Thoracic aorta (tissue), 2 donors: ENCODE results near the gene CD200. TPM values are rescaled to one million over a fixed set of nuclear protein-coding genes. Genes with fewer than 3 reads are reported as not detected.
"Not testable (repeated sequence)": the region's sequence is repeated elsewhere in the genome, so short reads cannot be mapped to it uniquely, and the experiment has no call there.

ENCODE experiments used
- ATAC-seq: fragments of 150-250 bp; one replicate; pipeline ENCODE4 v1.8.0; 2017; ENCODE audit warnings: low read depth; ENCODE audit not compliant: insufficient number of reproducible peaks, low FRiP score
- DNase-seq: peaks from one replicate; pipeline ENCODE4 v3.0.0-alpha.2; 2020; ENCODE audit warnings: low spot score
- H3K27ac ChIP-seq, 2 donors: fragments of 200-600 bp; sonication (generic); 1 replicate in 1 of 2; 2 replicates in 1 of 2; pipeline ENCODE4 v1.5.1; 2016; ENCODE audit warnings: mild to moderate bottlenecking in 2 of 2, moderate library complexity in 2 of 2
- H3K27me3 ChIP-seq: fragments of 200-600 bp; sonication (generic); replicated peaks from 2 replicates; pipeline ENCODE4 v1.6.0; 2016; ENCODE audit warnings: mild to moderate bottlenecking; ENCODE audit not compliant: insufficient read depth
- H3K36me3 ChIP-seq: fragments of 200-600 bp; sonication (generic); one replicate; pipeline ENCODE4 v1.5.1; 2016
- H3K4me1 ChIP-seq, 2 donors: fragments of 200-600 bp; sonication (generic); 1 replicate in 1 of 2; 2 replicates in 1 of 2; pipeline versions ENCODE4 v1.5.1 to v1.6.0; 2016; ENCODE audit warnings: low read depth in 2 of 2, mild to moderate bottlenecking in 1 of 2; ENCODE audit not compliant: control insufficient read depth in 1 of 2
- H3K4me3 ChIP-seq: fragments of 200-600 bp; sonication (generic); 2 replicates; pipeline ENCODE4 v1.5.1; 2016; ENCODE audit warnings: mild to moderate bottlenecking
- H3K9me3 ChIP-seq: fragments of 200-600 bp; sonication (generic); 2 replicates; pipeline ENCODE4 v1.5.1; 2016
- CTCF ChIP-seq: fragments of 200-600 bp; sonication (generic); IDR thresholded peaks from one replicate; pipeline ENCODE4 v1.5.1; 2019; ENCODE audit warnings: antibody characterized with exemption
- total RNA-seq, 2 donors: library from RNA; depleted of rRNA; stranded (reverse); fragments of >200 nt; gene quantifications; one replicate each; pipeline versions ENCODE4 v1.1.0 to v1.2.3, GENCODE V29; 2016

Gene CD200
- total RNA-seq, 2 donors from 2014 or later = 22.5 to 42.2 TPM

GRCh38 chr3:112375117-112375516 is 42.2 kb downstream of the CD200 start:
- Histone ChIP-seq H3K36me3 (no peaks in the 10 kb centered on the region), H3K4me3 (no peak overlapping the region), H3K27ac (no peak overlapping the region), H3K9me3 (no peaks in the 10 kb centered on the region), H3K27me3 (no peaks in the 10 kb centered on the region), H3K4me1 (peaks cover 17 to 50% of the 10 kb centered on the region in 2 donors)
- DNase-seq (no peak), ATAC-seq (no peak)
- no peak for TF ChIP-seq CTCF

GRCh38 chr3:112376241-112376911 is 43.4 kb downstream of the CD200 start:
- Histone ChIP-seq H3K36me3 (no peaks in the 10 kb centered on the region), H3K4me1 (peaks cover 20 to 63% of the 10 kb centered on the region in 2 donors), H3K9me3 (no peaks in the 10 kb centered on the region), H3K27ac (peak overlapping the region in 1 of 2 donors; percentile 3), H3K4me3 (no peak overlapping the region), H3K27me3 (no peaks in the 10 kb centered on the region)
- no peak for ATAC-seq
- no peak for DNase-seq
- TF ChIP-seq CTCF = no peak

GRCh38 chr3:112376992-112377391 is 44.0 kb downstream of the CD200 start:
- ATAC-seq (no peak), DNase-seq (no peak)
- Histone ChIP-seq H3K9me3 (no peaks in the 10 kb centered on the region), H3K4me3 (no peak overlapping the region), H3K4me1 (peaks cover 20 to 66% of the 10 kb centered on the region in 2 donors), H3K27ac (peak overlapping the region in 1 of 2 donors; percentile 58), H3K36me3 (no peaks in the 10 kb centered on the region), H3K27me3 (no peaks in the 10 kb centered on the region)
- no peak for TF ChIP-seq CTCF

GRCh38 chr3:112377568-112378071 is 44.7 kb downstream of the CD200 start:
- no peak for ATAC-seq
- H3K9me3 ChIP-seq = no peaks in the 10 kb centered on the region
- no peak overlapping the region for H3K4me3 ChIP-seq
- peak overlapping the region; percentile 17 to 58 for H3K27ac ChIP-seq
- H3K27me3 ChIP-seq = no peaks in the 10 kb centered on the region
- no peaks in the 10 kb centered on the region for H3K36me3 ChIP-seq
- H3K4me1 ChIP-seq = peaks cover 20 to 73% of the 10 kb centered on the region in 2 donors
- no peak for TF ChIP-seq CTCF
- DNase-seq = no peak

- not testable (repeated sequence) for H3K9me3 ChIP-seq, ATAC-seq, H3K36me3 ChIP-seq, H3K27me3 ChIP-seq, H3K4me3 ChIP-seq, DNase-seq
- Histone ChIP-seq H3K4me1 (peaks cover 20 to 80% of the 10 kb centered on the region in 2 donors), H3K27ac (peak overlapping the region; percentile 37 to 58)
These were observed 45.4 kb downstream of the CD200 start for GRCh38 chr3:112378347-112378746.
